ENCODE measurements around the gene FGD3.

The FGD3 gene

DNA sequence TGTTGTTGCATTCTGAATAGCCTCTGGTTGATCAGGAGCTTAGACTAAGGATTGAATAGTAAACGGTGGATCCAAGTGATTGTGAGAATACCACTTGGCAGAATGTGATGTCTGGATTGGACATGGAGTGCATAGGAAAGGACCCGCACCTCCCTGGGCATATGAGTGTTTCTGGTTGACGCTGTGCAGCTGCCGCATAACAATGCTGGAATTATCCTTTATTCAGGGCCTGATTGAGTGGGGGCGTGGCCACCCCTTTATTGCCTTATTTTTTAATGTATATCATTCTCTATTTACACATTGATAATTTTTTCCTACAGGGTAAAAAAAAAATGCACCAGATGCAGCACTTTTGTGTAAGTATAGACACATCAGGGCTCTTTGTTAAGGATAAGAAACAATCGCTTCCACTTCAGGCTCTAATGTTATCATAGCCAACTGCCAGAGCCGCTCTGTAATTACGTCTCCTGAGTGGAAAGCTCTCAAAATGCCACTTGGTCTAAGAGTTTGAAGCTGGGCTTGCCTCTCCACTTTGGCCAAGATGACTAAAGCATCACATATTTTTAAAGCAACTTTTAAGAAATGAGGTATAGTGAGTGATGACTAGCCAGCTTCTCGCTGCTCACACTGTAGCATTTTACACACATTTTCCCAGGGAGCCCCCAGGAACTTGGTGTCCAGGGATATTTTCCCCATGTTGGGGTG, 5.7 kb downstream of the FGD3 start:
- H3K27me3 ChIP-seq (replicated peaks) = peaks cover 6% of the 10 kb centered on the region
- no peak overlapping the region for H3K27ac ChIP-seq
- in situ Hi-C loops (cut with HindIII; ENCODE audit: low pct_ligation_motif_present, low sequenced_read_pairs) = no loop called here
- DNase-seq = no peak
- no peaks in the 10 kb centered on the region for H3K36me3 ChIP-seq (replicated peaks)
- H3K4me3 ChIP-seq (ENCODE audit: low read depth, low read length) = no peak overlapping the region
- TF ChIP-seq, protein P1, sequence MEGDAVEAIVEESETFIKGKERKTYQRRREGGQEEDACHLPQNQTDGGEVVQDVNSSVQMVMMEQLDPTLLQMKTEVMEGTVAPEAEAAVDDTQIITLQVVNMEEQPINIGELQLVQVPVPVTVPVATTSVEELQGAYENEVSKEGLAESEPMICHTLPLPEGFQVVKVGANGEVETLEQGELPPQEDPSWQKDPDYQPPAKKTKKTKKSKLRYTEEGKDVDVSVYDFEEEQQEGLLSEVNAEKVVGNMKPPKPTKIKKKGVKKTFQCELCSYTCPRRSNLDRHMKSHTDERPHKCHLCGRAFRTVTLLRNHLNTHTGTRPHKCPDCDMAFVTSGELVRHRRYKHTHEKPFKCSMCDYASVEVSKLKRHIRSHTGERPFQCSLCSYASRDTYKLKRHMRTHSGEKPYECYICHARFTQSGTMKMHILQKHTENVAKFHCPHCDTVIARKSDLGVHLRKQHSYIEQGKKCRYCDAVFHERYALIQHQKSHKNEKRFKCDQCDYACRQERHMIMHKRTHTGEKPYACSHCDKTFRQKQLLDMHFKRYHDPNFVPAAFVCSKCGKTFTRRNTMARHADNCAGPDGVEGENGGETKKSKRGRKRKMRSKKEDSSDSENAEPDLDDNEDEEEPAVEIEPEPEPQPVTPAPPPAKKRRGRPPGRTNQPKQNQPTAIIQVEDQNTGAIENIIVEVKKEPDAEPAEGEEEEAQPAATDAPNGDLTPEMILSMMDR (IDR thresholded peaks at IDR 0.05; ENCODE audit: low read depth, low read length, missing control alignments) = no peak

DNA sequence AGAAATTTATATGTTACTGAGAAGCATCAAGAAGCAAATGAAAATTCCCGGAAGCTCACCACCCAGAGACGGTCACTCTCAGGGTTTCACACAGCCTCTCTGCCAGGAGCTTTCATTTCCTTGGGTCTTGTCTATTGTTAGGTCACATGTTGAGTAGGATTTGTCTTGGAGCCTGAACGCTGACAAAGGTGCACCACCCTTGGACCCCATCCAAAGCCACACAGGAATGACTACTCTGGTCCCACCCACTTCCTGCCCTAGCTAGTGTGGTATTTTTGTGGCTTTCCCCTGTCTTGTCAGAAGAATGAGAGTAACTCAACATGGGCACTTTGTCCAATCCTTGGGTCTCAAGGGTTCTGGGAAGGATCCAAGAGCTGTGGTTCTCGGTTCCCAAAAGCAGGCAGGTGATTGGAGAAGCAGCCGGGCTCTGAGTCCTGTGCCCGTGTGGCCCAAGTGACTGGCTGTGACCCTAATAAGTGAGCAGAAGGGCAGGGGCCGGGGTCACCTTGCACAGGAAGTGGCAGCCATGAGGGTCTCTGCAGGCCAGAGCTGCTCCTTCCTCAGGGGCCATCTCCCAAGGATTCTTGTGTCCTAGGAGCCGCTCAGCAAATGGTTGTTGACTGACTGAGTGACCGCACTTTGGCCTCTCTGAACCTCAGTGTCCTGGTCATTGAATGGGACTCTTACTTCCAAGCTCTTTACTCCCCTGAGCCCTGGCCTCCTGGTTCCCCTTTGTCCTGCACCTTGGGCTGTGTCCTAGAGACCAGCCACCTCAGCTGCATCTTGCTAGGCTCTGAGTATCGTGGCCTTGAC, 6.9 kb downstream of the FGD3 start:
- TF ChIP-seq, protein P1 (IDR thresholded peaks at IDR 0.05; ENCODE audit: low read depth, low read length, missing control alignments) = no peak
- in situ Hi-C loops (cut with HindIII; ENCODE audit: low pct_ligation_motif_present, low sequenced_read_pairs) = no loop called here
- H3K4me3 ChIP-seq (ENCODE audit: low read depth, low read length) = no peak overlapping the region

DNA sequence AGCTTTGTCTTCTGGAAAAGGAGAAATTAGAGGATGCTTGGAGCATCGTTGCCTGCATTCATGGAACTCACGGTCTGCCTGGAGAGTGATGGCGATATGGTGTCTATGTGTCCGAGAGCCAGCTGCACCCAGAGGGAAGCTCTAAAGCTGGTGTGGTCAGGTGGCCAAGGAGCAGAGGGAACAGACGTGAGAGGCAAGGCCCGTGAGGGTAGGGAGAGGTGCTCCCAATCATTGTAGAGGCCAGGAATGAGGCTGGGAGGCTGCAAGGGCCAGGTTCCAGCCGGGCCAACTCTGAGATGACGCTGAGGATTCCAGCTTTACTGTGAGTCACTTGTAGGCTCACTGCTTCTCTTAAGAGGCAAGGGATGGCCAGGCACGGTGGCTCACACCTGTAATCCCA, 7.6 kb downstream of the FGD3 start:
- Histone ChIP-seq H3K27me3 (replicated peaks) (no peaks in the 10 kb centered on the region), H3K27ac (no peak overlapping the region), H3K36me3 (replicated peaks) (no peaks in the 10 kb centered on the region), H3K4me3 (ENCODE audit: low read depth, low read length) (no peak overlapping the region)
- no peak for DNase-seq
- TF ChIP-seq, protein P1 (IDR thresholded peaks at IDR 0.05; ENCODE audit: low read depth, low read length, missing control alignments) = no peak
- in situ Hi-C loops (cut with HindIII; ENCODE audit: low pct_ligation_motif_present, low sequenced_read_pairs) = no loop called here

More for the DNA sequence above, 6.9 kb downstream of the FGD3 start:
- H3K36me3 ChIP-seq (replicated peaks) = no peaks in the 10 kb centered on the region
- H3K27me3 ChIP-seq (replicated peaks) = no peaks in the 10 kb centered on the region
- DNase-seq = no peak
- no peak overlapping the region for H3K27ac ChIP-seq

DNA sequence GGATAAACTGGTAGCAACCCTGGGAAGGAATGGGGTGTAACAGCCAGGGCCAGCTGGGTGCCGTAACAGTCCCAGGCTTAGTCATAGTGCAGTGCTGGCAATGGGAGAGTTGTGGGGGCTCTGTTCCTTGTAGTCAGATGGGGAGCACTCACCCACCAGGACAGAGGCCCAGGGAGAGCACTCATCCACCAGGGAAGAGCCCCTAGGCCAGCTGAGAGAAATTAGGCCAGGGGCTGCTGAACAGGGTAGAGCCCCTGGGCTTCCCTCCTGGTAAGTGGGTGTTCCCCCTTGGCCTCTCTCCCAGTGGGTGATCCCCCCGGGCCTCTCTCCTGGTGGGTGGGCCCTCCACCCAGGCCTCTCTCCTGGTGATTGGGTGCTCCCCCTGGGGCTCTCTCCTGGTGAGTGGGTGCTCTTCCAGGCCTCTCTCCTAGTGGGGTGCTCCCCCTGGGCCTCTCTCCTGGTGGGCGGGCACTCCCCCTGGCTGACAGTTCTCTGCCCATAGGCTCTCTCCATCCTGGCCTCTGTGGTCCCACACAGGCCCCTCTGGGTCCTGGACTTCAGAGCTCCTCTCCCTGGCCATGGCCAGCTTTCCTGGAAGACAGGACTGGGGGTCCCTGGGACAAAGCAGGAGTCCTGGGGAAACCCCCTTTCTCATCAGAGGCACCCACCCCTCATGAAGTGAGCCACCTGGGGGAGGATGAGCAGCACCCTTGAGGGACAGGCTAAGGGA, 13.4 kb downstream of the FGD3 start:
- in situ Hi-C loops (cut with HindIII; ENCODE audit: low pct_ligation_motif_present, low sequenced_read_pairs) = no loop called here
- no peak for DNase-seq
- TF ChIP-seq, protein P1 (IDR thresholded peaks at IDR 0.05; ENCODE audit: low read depth, low read length, missing control alignments) = no peak
- no peaks in the 10 kb centered on the region for H3K36me3 ChIP-seq (replicated peaks)
- no peaks in the 10 kb centered on the region for H3K27me3 ChIP-seq (replicated peaks)
- H3K27ac ChIP-seq = no peak overlapping the region
- H3K4me3 ChIP-seq (ENCODE audit: low read depth, low read length) = no peak overlapping the region

DNA sequence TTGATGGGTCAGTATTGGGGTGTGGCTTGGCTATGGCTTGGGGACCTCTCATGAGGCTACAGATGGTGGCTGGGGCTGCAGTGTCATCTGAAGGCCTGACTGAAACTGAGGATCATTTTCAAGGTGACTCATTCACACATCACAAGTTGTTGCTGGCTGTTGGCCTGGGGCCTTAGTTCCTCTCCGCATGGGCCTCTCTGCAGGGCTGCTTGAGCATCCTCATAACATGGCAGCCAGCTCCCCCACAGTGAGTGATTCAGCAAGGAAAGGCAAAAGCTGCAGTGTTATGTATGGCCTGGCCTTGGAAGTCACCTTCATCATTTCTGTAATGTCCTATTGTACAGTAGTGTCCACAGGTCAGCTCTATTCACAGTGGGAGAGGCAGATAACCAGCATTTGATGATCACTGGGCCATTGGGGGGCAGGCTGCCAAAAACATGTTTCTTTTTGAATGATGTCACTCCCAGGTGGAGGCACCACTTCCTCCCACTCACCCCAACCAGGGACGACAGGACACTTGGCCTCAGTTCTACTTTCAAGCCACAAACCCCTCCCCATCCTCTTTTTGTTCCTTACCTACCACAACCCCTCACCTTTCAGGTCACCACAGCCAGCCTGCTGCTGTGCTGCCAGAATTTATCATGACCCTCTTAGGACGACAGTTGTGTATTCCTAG, 14.4 kb downstream of the FGD3 start:
- TF ChIP-seq, protein P1 (IDR thresholded peaks at IDR 0.05; ENCODE audit: low read depth, low read length, missing control alignments) = no peak
- no peak for DNase-seq
- H3K36me3 ChIP-seq (replicated peaks) = no peaks in the 10 kb centered on the region
- in situ Hi-C loops (cut with HindIII; ENCODE audit: low pct_ligation_motif_present, low sequenced_read_pairs) = no loop called here
- no peak overlapping the region for H3K27ac ChIP-seq
- H3K4me3 ChIP-seq (ENCODE audit: low read depth, low read length) = no peak overlapping the region
- H3K27me3 ChIP-seq (replicated peaks) = no peaks in the 10 kb centered on the region
